MCF 10A (cell line): ENCODE measurements around the gene ANXA3. TPM values are rescaled to one million over a fixed set of nuclear protein-coding genes. Genes with fewer than 3 reads are reported as not detected.

Source experiments
- BruUV-seq: library from RNA; stranded (reverse); fragments of 400-500 nt; replicated peaks from 2 replicates; lab custom pipeline; 2021; lab: Mats Ljungman, UMichigan
- CTCF ChIA-PET: fragments of 300-600 bp; sonication (Branson Sonifier 250); formaldehyde crosslinking; extraction: SDS; loops from one replicate; lab custom pipeline; 2021; ENCODE audit warnings: antibody characterized with exemption, inconsistent platforms; lab: Yijun Ruan, JAX
- POLR2A ChIA-PET: fragments of 300-600, 350-650 bp; sonication (Branson Sonifier 250); formaldehyde crosslinking; extraction: SDS; loops from one replicate; lab custom pipeline; 2020; ENCODE audit warnings: antibody characterized with exemption, inconsistent platforms; lab: Yijun Ruan, JAX
- DNase-seq: peaks from one replicate; pipeline ENCODE4 v3.0.0-alpha.2; 2018; ENCODE audit not compliant: unreplicated experiment
- H3K27ac Mint-ChIP-seq: one replicate; pipeline ENCODE4 v1.8.0; 2022; ENCODE audit warnings: mild to moderate bottlenecking, low read depth, mixed read lengths; ENCODE audit not compliant: unreplicated experiment
- H3K27me3 Mint-ChIP-seq: one replicate; pipeline ENCODE4 v1.8.0; 2022; ENCODE audit warnings: mixed read lengths; ENCODE audit not compliant: insufficient read depth, unreplicated experiment
- H3K36me3 Mint-ChIP-seq: one replicate; pipeline ENCODE4 v1.8.0; 2022; ENCODE audit warnings: mild to moderate bottlenecking, moderate library complexity, mixed read lengths; ENCODE audit not compliant: insufficient read depth, unreplicated experiment
- H3K4me1 Mint-ChIP-seq: one replicate; pipeline ENCODE4 v1.8.0; 2022; ENCODE audit warnings: mixed read lengths; ENCODE audit not compliant: insufficient read depth, unreplicated experiment
- H3K4me3 Mint-ChIP-seq: one replicate; pipeline ENCODE4 v1.8.0; 2022; ENCODE audit warnings: mild to moderate bottlenecking, moderate library complexity, mixed read lengths; ENCODE audit not compliant: unreplicated experiment
- H3K9me3 Mint-ChIP-seq: one replicate; pipeline ENCODE4 v1.8.0; 2022; ENCODE audit warnings: mixed read lengths; ENCODE audit not compliant: unreplicated experiment
- CTCF ChIP-seq: fragments of 200-600 bp; IDR thresholded peaks from one replicate; pipeline ENCODE4 v1.8.0; 2022; ENCODE audit warnings: antibody characterized with exemption, mild to moderate bottlenecking; ENCODE audit not compliant: unreplicated experiment
- intact Hi-C: fragments of 100-400 bp; cut with micrococcal nuclease; formaldehyde crosslinking; loops from 2 replicates; pipeline ENCODE4 v1.14.1; 2022
- total RNA-seq: library from RNA; stranded (reverse); gene quantifications from 2 replicates; pipeline ENCODE4 v1.2.3, GENCODE V29; 2022

ANXA3 gene
- total RNA-seq, 1 experiment from 2014 or later: 260 TPM

GRCh38 chr4:78648640-78649363 is 97.2 kb downstream of the ANXA3 start:
- no peaks in the 10 kb centered on the region for H3K27me3 Mint-ChIP-seq
- no peaks in the 10 kb centered on the region for H3K9me3 Mint-ChIP-seq
- ChIA-PET CTCF (no interaction called here), POLR2A (interaction anchor here (0.6 to 3.9 kb wide), 5 partner anchors 12 to 289 kb away, joined by 3 to 33 read pairs (median 9); partner anchors contain the start of gene BMP2K)
- no peak for DNase-seq
- peaks cover 47% of the 10 kb centered on the region for H3K4me1 Mint-ChIP-seq
- H3K36me3 Mint-ChIP-seq: no peaks in the 10 kb centered on the region
- no peak for TF ChIP-seq CTCF
- no TSS peak for BruUV-seq
- H3K4me3 Mint-ChIP-seq: no peak overlapping the region
- intact Hi-C loops: loop anchor here (5.0 kb wide), 1 partner anchor 38 kb away; no protein-coding TSS in a partner anchor
- H3K27ac Mint-ChIP-seq: no peak overlapping the region

GRCh38 chr4:78650106-78651024 is 98.8 kb downstream of the ANXA3 start:
- H3K27ac Mint-ChIP-seq: peak overlapping the region; percentile 26
- intact Hi-C loops: no loop called here
- H3K36me3 Mint-ChIP-seq: no peaks in the 10 kb centered on the region
- ChIA-PET POLR2A (interaction anchor here (0.6 to 3.9 kb wide), 6 partner anchors 11 to 128 kb away, joined by 3 to 33 read pairs (median 13); partner anchors contain the start of gene BMP2K), CTCF (interaction anchor here (0.6 to 1.4 kb wide), 7 partner anchors 11 to 1599 kb away, joined by 3 to 5 read pairs (median 3); no protein-coding TSS in a partner anchor)
- no peak overlapping the region for H3K4me3 Mint-ChIP-seq
- peak; percentile 82 for DNase-seq
- H3K27me3 Mint-ChIP-seq: no peaks in the 10 kb centered on the region
- peaks cover 38% of the 10 kb centered on the region for H3K4me1 Mint-ChIP-seq
- H3K9me3 Mint-ChIP-seq: no peaks in the 10 kb centered on the region
- TF ChIP-seq CTCF: no peak
- BruUV-seq: no TSS peak

- CTCF ChIA-PET: interaction anchor here (0.7 to 1.9 kb wide), 8 partner anchors 9 to 213 kb away, joined by 3 to 10 read pairs (median 3); no protein-coding TSS in a partner anchor
- H3K9me3 Mint-ChIP-seq: no peaks in the 10 kb centered on the region
- H3K27ac Mint-ChIP-seq: no peak overlapping the region
- H3K36me3 Mint-ChIP-seq: no peaks in the 10 kb centered on the region
- H3K27me3 Mint-ChIP-seq: no peaks in the 10 kb centered on the region
- TF ChIP-seq CTCF: no peak
- intact Hi-C loops: no loop called here
- peak; percentile 31 for DNase-seq
- POLR2A ChIA-PET: interaction anchor here (0.6 to 3.9 kb wide), 7 partner anchors 10 to 724 kb away, joined by 3 to 33 read pairs (median 6); partner anchors contain the start of gene BMP2K
- H3K4me1 Mint-ChIP-seq: peaks cover 28% of the 10 kb centered on the region
- BruUV-seq: no TSS peak
- no peak overlapping the region for H3K4me3 Mint-ChIP-seq
These were observed 99.8 kb downstream of the ANXA3 start for GRCh38 chr4:78651250-78651860.
